C1 segment of cervical spinal cord (tissue), 14 donors: ENCODE measurements around the gene ZBTB46.

Experiments
- DNase-seq, 14 donors: peaks; one replicate each; lab custom pipeline; 2025; lab: John Stamatoyannopoulos, UW

Gene ZBTB46

DNA sequence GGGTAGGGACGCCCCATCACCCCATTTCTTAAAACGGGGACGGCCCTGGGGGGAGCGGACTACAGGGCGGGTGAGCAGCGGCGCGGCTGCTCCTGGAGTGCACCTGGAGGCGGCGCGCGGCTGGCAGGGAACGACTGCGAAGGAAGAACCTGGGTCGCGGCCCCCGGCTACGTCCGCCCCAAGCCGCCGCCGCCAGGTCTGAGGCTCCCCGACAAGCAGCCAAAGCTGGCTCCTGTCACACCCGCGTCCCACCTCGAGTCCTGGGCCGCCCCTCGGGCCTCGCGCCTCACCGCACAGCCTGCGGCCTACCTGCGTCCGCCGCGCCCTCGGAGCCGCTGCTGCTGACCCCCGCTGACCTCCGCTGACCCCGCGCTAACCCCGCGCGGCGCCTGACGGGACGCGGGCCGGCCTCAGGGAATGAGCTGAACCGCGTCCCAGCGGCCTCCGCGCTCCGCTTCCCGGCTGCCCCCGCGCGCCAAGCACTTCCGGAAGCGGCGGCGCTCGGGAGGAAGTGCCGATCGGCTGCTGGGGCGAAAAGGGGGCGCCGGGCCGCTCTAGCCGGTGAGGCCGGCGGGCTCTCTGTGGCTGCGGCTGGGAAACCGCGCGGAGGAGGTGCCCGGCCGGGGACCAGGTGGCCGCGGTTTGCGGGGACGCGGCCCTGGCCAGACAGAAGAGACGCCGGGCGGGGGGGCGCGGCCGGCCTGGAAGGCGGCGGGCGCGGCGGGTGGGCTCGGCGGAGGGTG, 123.3 kb downstream of the ZBTB46 start, which contains the start of the genes ARFRP1 and ZGPAT:
Gene ARFRP1 (minus strand): TSS at position 419 of the 743 bp plus-strand sequence. CDS start 885 bp downstream, outside the sequence.
Gene ZGPAT (plus strand): TSS at position 482 of the 743 bp plus-strand sequence. CDS start 542 bp downstream, outside the sequence.
- DNase-seq = peak in 13 of 14 donors; percentile 72 to 95 (median 84)

DNA sequence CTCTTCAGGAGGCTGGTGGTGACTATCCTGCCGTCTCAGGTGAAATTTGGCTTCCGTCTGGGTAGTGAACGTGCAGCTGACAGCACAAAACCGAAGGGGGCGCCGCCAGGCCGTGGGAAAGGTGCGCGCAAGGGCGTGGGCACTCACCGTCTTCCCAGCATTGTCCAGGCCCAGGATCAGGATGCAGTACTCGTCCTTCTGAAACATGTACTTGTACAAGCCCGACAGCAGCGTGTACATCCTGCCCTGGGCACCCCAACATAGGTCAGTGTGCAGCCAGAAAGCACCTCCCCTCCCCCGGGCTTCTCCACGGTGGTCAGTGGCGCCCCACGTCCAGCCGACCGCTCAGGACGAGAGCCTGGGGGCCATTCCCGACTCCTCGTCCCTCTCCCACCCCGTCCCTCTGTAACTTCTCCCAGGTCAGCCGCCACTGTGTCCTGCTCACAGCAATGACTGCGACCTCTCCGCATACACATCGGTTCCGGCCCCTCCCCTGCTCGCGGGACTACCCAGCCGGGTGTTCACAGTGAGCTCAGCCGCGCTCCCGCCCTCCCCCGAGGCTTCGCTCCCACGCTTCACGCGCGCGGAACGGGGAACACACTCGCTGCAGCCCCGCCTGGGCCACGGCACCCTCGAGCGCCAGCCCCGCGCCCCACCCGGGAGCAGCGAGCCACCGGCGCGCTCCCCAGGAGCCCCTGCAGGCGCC, 124.1 kb downstream of the ZBTB46 start:
- DNase-seq = peak in 1 of 14 donors; percentile 43

- DNase-seq = no peak
Observed at GRCh38 chr20:63706027-63706695, 124.9 kb downstream of the ZBTB46 start.

GRCh38 chr20:63705232-63706026, 125.6 kb downstream of the ZBTB46 start:
- no peak for DNase-seq

- DNase-seq = no peak
Observed at GRCh38 chr20:63704749-63705117, 126.3 kb downstream of the ZBTB46 start.

- DNase-seq = no peak
Observed at GRCh38 chr20:63703976-63704748, 126.9 kb downstream of the ZBTB46 start.

DNA sequence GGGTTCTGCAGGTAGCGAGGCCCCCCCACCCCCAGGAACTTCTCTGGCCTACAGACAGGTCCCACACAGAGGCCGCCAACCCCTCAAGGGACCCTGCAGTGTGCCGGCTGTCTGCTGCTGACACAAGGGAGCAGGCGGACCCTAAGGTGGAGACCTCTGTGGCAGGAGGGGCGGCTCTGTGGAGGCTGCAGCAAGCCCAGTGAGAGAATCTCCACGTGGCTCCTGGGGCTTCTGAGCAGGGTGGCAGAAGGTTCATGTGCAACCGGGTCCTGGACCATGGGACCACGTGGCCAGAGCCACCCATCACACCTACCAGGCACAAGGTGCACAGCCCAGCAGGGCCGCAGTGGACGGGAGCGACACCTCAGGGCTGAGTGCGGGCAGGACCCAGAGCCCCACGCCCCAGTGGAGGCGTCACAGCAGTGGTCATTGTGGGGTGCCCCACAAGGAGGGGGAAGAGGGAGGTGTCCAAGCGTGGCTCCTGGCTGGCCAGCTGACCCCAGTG, 127.5 kb downstream of the ZBTB46 start:
- no peak for DNase-seq

GRCh38 chr20:63702751-63703470, 128.2 kb downstream of the ZBTB46 start:
- DNase-seq = no peak

GRCh38 chr20:63702036-63702665, 128.9 kb downstream of the ZBTB46 start:
- no peak for DNase-seq

GRCh38 chr20:63701329-63702035, 129.6 kb downstream of the ZBTB46 start:
- no peak for DNase-seq

DNA sequence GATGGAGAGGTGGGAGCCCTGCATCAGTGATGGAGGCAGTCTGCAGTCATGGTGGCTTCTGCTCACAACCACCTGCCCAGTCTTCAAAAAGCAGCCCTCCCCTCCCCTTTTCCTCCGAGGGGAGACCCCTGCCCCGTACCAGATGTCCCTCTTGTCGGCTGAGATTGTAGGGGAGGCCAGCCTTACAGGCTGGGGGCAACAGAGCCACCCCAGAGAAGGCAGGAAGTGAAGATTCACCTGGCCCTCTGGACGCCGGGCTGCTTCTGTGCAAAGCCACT, 130.1 kb downstream of the ZBTB46 start:
- DNase-seq = no peak

DNA sequence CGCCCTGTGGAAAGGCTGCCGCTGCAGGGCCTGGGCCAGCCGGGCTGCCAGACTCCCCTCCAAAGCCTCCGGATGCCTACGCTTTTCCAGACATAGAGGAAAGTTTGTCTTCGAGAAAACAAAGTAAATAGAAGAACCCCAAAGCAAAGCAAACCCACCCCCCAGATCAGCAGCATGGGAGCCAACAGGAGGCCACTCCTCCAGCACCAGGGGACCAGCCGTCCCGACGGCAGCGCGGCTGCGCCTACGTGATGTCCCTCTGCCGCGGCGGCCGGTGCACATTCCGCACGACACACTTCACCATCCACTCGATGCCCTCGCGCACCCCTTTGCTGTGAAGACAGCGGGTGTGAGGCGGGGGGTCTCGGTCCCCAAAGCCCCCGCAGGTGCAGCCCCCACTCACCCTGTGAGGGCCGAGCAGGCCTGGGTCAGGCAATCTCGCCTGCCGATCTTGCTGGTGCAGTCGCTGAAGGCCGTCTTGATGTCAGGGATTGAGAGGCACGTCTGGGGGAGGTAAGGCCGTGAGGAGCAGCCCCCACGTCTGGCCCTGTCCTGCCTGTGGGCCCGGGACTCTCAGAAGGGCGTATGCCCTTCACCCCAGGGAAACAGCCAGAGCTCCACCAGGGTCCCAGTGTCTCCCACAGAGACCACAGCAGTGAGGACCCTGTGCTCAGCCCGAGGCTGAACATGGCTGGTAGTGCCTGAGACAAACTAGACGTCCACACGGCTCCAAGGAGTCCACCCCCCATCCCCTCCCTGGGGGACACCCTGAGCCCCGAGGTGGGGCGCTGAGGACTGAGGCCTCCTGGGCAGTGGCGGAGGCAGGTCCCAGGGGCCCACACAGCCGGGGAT, 130.6 kb downstream of the ZBTB46 start:
- DNase-seq = no peak

DNA sequence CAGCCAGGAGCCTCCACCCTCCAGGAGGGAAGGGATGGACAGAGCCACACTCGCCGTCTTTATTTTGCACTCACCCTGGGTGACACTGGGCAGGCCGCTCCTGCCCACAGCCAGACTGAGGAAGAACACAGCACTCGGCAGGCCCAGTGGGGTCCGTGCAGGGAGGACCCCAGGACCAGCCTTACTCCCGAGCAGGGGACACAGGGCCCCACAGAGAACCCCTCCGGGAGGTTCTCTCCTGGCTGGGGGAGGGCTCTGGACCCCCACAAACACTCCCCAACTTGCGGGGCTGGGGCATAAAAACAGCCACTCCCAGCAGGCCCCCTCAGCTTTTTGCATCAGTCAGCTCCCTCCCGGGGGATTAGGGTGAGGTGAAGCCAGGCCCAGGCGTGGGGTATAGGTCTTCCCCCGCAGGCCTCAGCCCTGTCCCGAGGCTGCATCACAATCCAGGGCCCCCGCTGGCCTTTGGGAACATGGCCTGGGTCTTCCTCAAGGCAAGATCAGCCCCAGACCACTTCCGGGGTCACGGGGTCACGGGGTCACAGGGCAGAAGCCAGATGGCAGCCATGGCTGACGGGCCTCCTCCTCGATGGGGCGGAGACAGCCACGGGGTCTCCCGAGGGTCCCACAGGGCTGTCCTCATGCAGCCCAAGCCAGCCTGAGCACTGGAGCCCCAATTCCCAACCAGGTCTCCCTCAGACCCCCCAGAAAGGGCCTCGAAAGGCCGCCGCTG, 131.4 kb downstream of the ZBTB46 start:
- no peak for DNase-seq

- DNase-seq = no peak
Observed at GRCh38 chr20:63698739-63699465, 132.2 kb downstream of the ZBTB46 start.

DNA sequence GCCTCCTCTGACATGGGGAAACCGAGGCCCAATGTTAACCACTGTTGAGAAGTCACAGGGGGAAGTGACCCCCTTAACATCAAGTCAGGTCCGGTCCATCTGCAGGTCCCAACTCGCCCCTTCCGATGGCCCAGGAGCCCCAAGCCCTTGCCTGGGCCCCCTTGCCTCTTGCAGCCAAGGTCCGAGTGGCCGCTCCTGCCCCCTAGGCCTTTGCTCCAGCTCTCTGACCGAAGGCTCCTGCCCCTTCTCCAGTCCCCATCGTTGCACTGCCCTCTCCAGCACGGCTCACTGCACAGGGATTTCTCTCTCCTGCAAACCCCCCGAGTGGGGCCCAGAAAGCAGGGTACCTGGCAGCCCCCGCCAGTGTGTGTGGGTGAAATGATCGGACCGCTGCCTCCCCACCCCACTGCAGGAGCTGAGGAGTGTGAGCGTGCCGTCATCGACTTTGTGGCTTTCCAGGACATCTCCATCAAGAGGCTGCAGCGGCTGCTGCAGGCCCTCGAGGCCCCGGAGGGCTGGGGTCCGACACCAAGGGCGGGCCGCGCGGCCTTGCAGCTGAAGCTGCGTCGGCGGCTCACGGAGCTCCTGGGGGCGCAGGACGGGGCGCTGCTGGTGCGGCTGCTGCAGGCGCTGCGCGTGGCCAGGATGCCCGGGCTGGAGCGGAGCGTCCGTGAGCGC, 133.1 kb downstream of the ZBTB46 start:
- no peak for DNase-seq

GRCh38 chr20:63697357-63697867, 133.7 kb downstream of the ZBTB46 start:
- no peak for DNase-seq
